Hepatocyte (in vitro differentiated cells): Measurements from ENCODE around the gene TBXAS1. TPM values are rescaled to one million over a fixed set of nuclear protein-coding genes. Genes with fewer than 3 reads are reported as not detected.

Source experiments
- DNase-seq: peaks from one replicate; pipeline ENCODE4 v3.0.0-alpha.2; 2016; ENCODE audit warnings: low spot score
- H2AFZ ChIP-seq: fragments of 200-600 bp; sonication (generic); 2 replicates; pipeline ENCODE4 v1.6.0; 2016; ENCODE audit warnings: antibody characterized with exemption, mild to moderate bottlenecking
- H3K27ac ChIP-seq: fragments of 200-600 bp; sonication (generic); 2 replicates; pipeline ENCODE4 v1.5.1; 2016; ENCODE audit warnings: mild to moderate bottlenecking
- H3K27me3 ChIP-seq: fragments of 200-600 bp; sonication (generic); 2 replicates; pipeline ENCODE4 v1.6.1; 2016
- H3K36me3 ChIP-seq: fragments of 200-600 bp; sonication (generic); replicated peaks from 2 replicates; pipeline ENCODE4 v1.5.1; 2016; ENCODE audit warnings: low read depth; ENCODE audit not compliant: insufficient read depth
- H3K4me1 ChIP-seq: fragments of 200-600 bp; sonication (generic); 2 replicates; pipeline ENCODE4 v1.5.1; 2016; ENCODE audit warnings: mild to moderate bottlenecking, moderate library complexity; ENCODE audit not compliant: insufficient read depth
- H3K4me2 ChIP-seq: fragments of 200-600 bp; sonication (generic); 2 replicates; pipeline ENCODE4 v1.6.0; 2016
- H3K4me3 ChIP-seq: fragments of 200-600 bp; sonication (generic); 2 replicates; pipeline ENCODE4 v1.5.1; 2016; ENCODE audit warnings: mild to moderate bottlenecking
- H3K79me2 ChIP-seq: fragments of 200-600 bp; sonication (generic); 2 replicates; pipeline ENCODE4 v1.6.0; 2017; ENCODE audit warnings: mild to moderate bottlenecking
- H3K9me2 ChIP-seq: fragments of 200-600 bp; sonication (generic); replicated peaks from 2 replicates; pipeline ENCODE4 v1.6.0; 2017; ENCODE audit warnings: mild to moderate bottlenecking; ENCODE audit not compliant: insufficient read depth
- H3K9me3 ChIP-seq: fragments of 200-600 bp; sonication (generic); 2 replicates; pipeline ENCODE4 v1.5.1; 2016; ENCODE audit warnings: low read depth, mild to moderate bottlenecking
- H4K20me1 ChIP-seq: fragments of 200-600 bp; sonication (generic); 2 replicates; pipeline ENCODE4 v1.6.0; 2016; ENCODE audit warnings: mild to moderate bottlenecking; ENCODE audit not compliant: insufficient read depth, poor library complexity, severe bottlenecking
- CTCF ChIP-seq: fragments of 200-600 bp; sonication (generic); IDR thresholded peaks from 2 replicates; pipeline ENCODE4 v1.5.1; 2016; ENCODE audit warnings: antibody characterized with exemption, mild to moderate bottlenecking; ENCODE audit not compliant: poor library complexity
- EZH2 ChIP-seq: fragments of 200-600 bp; sonication (generic); IDR thresholded peaks from 2 replicates; pipeline ENCODE4 v1.6.1; 2016; ENCODE audit warnings: antibody characterized with exemption, mild to moderate bottlenecking, borderline replicate concordance
- EZH2phosphoT487 ChIP-seq: fragments of 200-600 bp; sonication (generic); IDR thresholded peaks from one replicate; pipeline ENCODE4 v1.6.1; 2018; ENCODE audit warnings: antibody characterized with exemption, mild to moderate bottlenecking, low read depth, moderate library complexity; ENCODE audit not compliant: unreplicated experiment, severe bottlenecking
- WGBS: methylation state at CpG from one replicate; pipeline ENCODE4 v1.1.6; 2016; ENCODE audit warnings: low lambda C conversion rate; ENCODE audit errors: missing lambda C conversion rate; 5-methylcytosine and 5-hydroxymethylcytosine counted together
- polyA plus RNA-seq: library from polyadenylated mRNA; unstranded; fragments of >200 nt; fragmentation: Nextera tagmentation; extraction: Ambion mirVana; gene quantifications from 2 replicates; pipeline ENCODE4 v1.2.1, GENCODE V29; 2016
- total RNA-seq: library from RNA; depleted of rRNA; stranded (reverse); fragments of >200 nt; gene quantifications from 2 replicates; pipeline ENCODE4 v1.2.3, GENCODE V29; 2014

Gene TBXAS1
- total and polyA plus RNA-seq, 2 experiments from 2014 or later = 3.9 to 11.5 TPM

DNA sequence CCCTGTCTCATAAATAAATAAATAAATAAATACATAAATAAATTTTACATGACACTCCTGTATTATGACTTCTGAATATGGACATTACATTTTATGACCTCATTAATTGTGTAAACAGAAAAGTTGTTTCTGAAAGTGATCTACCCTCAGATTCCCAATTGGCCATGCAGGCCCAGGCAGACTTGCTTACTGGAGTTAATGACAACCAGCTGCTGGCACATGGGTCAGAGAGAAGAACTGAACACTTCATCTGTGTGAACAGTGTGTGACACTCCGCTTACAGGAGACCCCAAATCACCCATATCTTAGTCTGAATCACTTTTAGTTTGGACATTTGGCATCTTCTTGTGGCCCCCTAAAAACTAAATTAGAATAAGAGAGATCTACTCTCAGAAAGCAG lies 202.3 kb downstream of the TBXAS1 start:
- Histone ChIP-seq H3K36me3 (no peaks in the 10 kb centered on the region), H3K9me2 (no peaks in the 10 kb centered on the region), H3K27ac (no peak overlapping the region), H3K4me3 (no peak overlapping the region), H2AFZ (no peak overlapping the region), H3K79me2 (no peaks in the 10 kb centered on the region), H4K20me1 (no peaks in the 10 kb centered on the region), H3K4me2 (no peak overlapping the region), H3K4me1 (no peaks in the 10 kb centered on the region), H3K27me3 (no peaks in the 10 kb centered on the region), H3K9me3 (no peaks in the 10 kb centered on the region)
- WGBS = 76% methylated on average over 1 of the region's 1 CpG
- no peak for DNase-seq
- no peak for TF ChIP-seq EZH2
- TF ChIP-seq EZH2phosphoT487 = no peak
- TF ChIP-seq CTCF = no peak

DNA sequence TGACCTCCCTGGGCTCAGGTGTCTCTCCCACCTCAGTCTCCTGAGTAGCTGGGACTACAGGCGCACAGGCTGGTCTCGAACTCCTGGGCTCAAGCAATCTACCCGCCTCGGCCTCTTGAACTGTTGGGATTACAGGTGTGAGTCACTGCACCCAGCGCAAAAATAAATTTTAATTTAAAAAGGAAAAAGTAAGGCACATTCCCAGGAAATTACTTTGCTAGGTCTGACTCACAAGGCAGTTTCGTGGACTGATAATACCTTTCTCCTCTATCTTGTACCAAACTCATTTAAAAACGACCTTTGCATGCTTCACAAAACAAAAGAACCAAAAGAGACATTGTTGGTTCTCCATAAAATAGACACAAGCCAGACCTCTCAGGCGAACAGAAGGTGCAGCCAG lies 204.0 kb downstream of the TBXAS1 start:
- no peaks in the 10 kb centered on the region for H3K79me2 ChIP-seq
- DNase-seq = no peak
- no peak overlapping the region for H3K27ac ChIP-seq
- H3K36me3 ChIP-seq = no peaks in the 10 kb centered on the region
- no peak overlapping the region for H2AFZ ChIP-seq
- TF ChIP-seq CTCF = no peak
- no peak for TF ChIP-seq EZH2
- TF ChIP-seq EZH2phosphoT487 = no peak
- no peaks in the 10 kb centered on the region for H3K9me2 ChIP-seq
- no peaks in the 10 kb centered on the region for H3K27me3 ChIP-seq
- no peaks in the 10 kb centered on the region for H4K20me1 ChIP-seq
- no peak overlapping the region for H3K4me2 ChIP-seq
- no peak overlapping the region for H3K4me3 ChIP-seq
- H3K9me3 ChIP-seq = no peaks in the 10 kb centered on the region
- no peaks in the 10 kb centered on the region for H3K4me1 ChIP-seq
- WGBS = 84% methylated on average over 8 of the region's 8 CpGs

- no peaks in the 10 kb centered on the region for H3K9me3 ChIP-seq
- no peaks in the 10 kb centered on the region for H3K36me3 ChIP-seq
- WGBS = 90% methylated on average over 14 of the region's 14 CpGs
- no peaks in the 10 kb centered on the region for H3K27me3 ChIP-seq
- TF ChIP-seq EZH2phosphoT487 (no peak), CTCF (no peak), EZH2 (no peak)
- H3K9me2 ChIP-seq = no peaks in the 10 kb centered on the region
- no peak overlapping the region for H3K4me3 ChIP-seq
- no peak overlapping the region for H2AFZ ChIP-seq
- no peak overlapping the region for H3K4me2 ChIP-seq
- no peaks in the 10 kb centered on the region for H3K4me1 ChIP-seq
- no peaks in the 10 kb centered on the region for H3K79me2 ChIP-seq
- H4K20me1 ChIP-seq = no peaks in the 10 kb centered on the region
- no peak overlapping the region for H3K27ac ChIP-seq
- DNase-seq = no peak
Observed at GRCh38 chr7:140033779-140034363, 204.8 kb downstream of the TBXAS1 start.

GRCh38 chr7:140034421-140034820 lies 205.4 kb downstream of the TBXAS1 start:
- no peaks in the 10 kb centered on the region for H3K4me1 ChIP-seq
- H3K36me3 ChIP-seq = no peaks in the 10 kb centered on the region
- no peak overlapping the region for H2AFZ ChIP-seq
- H3K27me3 ChIP-seq = no peaks in the 10 kb centered on the region
- no peaks in the 10 kb centered on the region for H3K79me2 ChIP-seq
- no peak overlapping the region for H3K4me3 ChIP-seq
- H3K9me3 ChIP-seq = no peaks in the 10 kb centered on the region
- no peak overlapping the region for H3K27ac ChIP-seq
- no peak overlapping the region for H3K4me2 ChIP-seq
- TF ChIP-seq CTCF = no peak
- no peak for TF ChIP-seq EZH2
- TF ChIP-seq EZH2phosphoT487 = no peak
- H3K9me2 ChIP-seq = no peaks in the 10 kb centered on the region
- DNase-seq = no peak
- H4K20me1 ChIP-seq = no peaks in the 10 kb centered on the region
